Stromal cell of bone marrow (primary cell): ENCODE results near the gene TSPAN2.

Experiments
- DNase-seq: peaks from one replicate; pipeline ENCODE4 v3.0.0-alpha.2; 2012; ENCODE audit warnings: low read depth

TSPAN2 gene

GRCh38 chr1:115089420-115090185, at the start of gene TSPAN2:
Gene TSPAN2, minus strand, starts transcription at chr1:115089503. Its CDS starts 71 bp downstream, at chr1:115089432.
- peak; percentile 25 for DNase-seq

DNA sequence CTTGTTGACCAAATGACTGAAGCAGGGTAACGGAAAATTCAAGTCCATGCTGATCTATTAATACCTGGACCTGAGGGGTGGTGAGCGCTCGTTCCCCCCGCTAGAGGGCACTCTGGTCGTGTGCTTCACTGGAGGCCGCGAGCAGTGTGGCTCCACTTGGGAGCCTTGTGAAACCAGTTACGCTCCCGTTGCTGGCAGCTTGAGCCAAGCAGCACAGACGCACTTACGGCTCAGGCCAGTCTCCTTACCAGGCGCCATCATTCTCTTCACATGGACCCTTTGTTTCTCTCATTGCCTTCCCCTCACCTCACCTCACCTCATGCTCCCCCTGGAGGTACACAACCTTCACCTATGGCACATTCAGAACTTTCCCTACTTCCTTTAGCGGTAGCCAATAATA, 49.7 kb upstream of the TSPAN2 start:
- DNase-seq = peak; percentile 86

DNA sequence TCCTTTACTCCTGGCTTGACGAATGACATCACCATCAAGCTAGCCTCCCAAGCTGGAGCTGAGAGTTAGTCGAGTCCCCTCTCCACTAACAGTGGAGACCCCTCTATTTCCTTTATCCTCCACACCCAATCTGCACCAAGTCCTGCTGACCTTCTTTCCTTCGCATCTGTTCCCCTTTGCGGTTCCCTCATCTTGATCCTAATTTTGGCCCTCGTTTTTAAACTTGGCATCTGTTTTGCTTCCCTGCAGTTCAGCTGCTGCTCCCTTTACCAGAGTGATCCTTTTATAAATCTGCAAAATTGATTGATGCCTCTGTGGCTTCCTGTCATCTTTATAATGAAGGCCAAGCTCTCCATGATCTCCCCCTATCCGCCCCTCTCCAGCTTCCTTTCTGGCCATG, 49.0 kb upstream of the TSPAN2 start:
- DNase-seq = no peak

DNA sequence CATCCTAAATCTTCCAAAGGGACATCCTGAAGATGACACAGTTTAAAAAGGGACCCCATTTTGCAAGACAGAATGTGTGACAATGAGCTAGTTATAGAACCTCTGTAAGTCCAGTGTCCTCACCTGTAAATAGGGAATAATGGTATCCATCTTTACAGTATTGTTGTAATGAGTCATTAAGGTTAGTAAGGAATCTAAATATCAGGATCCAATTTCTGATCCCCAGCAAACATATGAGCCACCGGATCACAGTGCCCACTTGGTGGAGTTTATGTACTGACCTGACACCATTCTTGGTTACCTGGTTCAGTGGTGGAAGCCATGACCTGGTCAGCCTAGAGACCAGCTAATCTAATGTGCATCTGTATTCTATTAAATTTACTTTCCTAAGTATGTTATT, 47.9 kb upstream of the TSPAN2 start:
- DNase-seq = no peak

DNA sequence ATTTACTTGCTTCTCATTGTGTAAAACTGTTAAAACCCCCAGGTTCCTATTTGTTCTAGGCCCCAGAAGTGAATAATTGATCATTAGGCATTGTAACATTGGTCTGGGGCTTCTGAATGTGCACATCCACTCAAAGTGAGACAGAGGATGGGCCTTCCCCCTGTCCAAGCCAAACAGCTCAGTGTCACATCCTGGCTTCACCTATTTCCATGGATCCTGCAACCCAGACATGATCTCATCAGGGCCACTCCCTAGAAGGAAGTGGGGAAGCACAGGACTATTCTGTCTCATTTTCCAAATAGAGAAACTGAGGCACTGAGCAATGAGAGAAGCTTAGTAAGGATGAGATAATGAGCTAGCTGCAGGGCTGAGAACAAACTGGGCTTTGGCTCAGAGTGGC, 47.4 kb upstream of the TSPAN2 start:
- DNase-seq = no peak

DNA sequence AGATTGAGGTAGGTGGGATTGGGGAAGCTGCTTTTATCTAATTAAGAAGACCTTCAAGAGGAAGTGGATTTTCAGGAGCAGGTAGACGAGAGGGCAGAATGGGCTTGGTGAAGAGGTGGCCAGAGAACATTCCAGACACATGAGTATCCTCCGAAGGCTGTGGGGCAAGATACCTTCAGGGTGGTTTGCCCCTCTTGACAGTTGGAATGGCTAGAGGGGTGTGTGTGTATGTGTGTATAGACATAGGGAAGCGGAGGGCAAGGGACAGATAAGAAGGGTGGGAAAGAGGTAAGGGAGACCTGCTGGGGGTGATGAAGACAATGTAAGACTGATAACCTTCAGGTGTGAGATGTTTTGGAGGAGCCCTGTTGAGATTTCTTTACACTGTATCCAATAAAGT, 46.8 kb upstream of the TSPAN2 start:
- no peak for DNase-seq

GRCh38 chr1:115135681-115136080, 46.4 kb upstream of the TSPAN2 start:
- DNase-seq = no peak

DNA sequence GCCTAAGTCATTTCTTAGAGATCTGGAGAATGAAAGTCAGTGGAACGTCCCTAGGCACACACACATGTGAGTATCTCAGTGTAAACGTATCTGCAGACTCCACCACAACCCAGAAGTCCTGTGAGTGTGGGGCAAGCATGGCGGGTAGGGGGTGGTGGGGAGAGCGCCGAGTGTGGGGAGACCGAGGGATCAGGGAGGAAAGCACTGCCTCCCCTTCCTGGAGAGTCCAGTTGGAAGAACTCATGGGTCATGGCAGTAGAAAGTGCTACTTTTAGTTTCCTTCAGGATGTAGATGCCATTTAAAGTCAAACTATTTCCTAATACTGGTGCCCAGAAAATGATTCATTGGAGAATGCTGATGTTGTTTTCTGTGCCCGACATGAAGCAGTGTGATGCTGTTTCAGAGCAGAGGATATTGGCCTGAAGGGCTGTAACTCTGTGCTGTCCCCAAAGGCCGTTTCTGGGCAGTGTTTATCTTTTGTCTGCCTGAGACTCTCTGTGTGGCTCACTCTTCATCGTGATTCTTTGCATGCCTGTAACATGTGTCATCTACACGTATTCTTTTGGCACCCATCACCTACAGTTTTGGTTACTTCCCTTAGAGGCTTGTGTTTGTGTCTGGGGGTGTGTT, 45.7 kb upstream of the TSPAN2 start:
- DNase-seq = peak; percentile 61

DNA sequence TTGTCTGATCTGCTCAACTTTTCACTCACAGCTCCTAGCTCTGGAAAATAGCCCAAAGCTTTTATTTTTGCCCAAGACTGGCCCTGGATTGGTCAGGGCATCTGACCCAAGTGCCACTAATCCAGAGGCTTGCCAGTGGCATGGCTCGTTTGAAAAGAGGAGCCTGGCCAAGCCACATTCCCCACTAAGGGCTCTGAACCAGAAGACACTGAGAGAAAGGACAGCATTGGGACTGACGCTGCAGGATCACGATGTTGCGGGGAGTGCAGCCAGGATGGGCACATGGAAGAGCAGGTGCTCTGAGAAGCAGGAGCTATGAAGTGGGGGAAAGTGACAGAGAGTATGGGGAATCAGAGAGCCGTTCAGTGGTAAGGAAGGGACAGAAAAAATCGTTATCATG, 44.9 kb upstream of the TSPAN2 start:
- no peak for DNase-seq

- no peak for DNase-seq
Measured at GRCh38 chr1:115133440-115133839, 44.1 kb upstream of the TSPAN2 start.

DNA sequence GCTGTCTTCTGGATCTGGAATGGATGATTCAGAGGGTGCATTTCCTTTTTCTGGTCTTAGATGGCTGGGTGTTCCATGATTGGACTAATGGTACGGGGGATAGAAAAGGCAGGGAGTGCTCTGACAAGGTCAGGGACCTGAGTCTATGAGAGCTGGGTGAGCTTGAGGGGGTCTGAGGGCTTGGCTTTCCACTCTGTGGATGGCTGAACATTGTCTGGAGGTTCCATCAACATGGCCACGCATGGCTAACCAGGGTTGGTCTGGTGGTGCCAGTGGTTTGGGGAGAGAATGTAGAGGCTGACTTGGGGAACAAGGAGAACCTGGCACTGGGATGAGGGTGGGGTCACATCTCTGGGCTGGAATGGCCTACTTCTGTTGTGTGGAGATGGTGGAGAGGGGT, 41.5 kb upstream of the TSPAN2 start:
- DNase-seq = no peak

DNA sequence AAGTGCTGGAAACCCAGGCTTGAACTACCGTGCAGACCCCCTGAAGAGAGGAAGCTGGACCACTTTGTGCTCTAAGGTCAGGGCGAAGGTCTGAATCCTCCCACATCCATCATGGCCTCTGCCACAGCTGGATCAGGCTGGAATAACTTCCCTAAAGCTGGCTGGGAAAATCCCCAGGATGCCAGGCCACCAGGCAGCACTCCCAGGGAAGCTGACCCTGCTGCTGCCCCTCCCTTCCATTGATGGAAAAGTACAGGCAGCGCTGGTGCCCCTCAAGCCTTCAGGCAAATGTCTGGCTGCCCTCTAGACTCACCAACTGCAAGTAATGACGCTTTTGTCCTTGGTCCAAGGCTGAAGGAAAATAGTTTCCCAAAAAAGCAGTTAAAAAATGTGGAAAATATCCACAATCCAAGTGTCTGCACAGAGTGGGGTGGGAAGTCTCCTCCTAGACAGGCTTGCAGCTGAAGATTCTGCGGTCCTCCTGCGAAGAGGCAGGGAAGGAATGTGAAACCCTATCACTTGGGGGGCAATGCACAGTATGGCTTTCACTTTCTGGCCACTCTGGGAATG, 39.9 kb upstream of the TSPAN2 start:
- no peak for DNase-seq

DNA sequence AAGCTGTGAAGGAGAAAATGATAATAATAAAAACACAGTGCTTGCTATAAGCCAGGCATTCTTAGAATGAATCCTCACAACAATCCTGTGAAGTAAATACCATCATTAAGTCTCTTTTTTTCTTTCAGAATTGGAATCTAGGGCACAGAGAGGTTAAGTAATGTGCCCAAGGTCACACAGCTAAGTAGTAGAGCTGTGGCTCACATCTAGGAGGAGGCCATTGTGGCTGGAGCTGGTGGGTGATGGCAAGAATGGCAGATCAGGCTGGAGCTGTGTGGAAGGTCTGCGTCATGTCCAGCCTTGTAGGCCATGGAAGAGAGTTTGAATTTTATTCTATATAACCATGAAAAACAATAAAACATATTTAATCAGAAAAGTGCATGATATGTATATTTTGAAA, 38.2 kb upstream of the TSPAN2 start:
- no peak for DNase-seq

- no peak for DNase-seq
Measured at GRCh38 chr1:115126516-115126915, 37.2 kb upstream of the TSPAN2 start.

- no peak for DNase-seq
Measured at GRCh38 chr1:115123116-115123515, 33.8 kb upstream of the TSPAN2 start.

DNA sequence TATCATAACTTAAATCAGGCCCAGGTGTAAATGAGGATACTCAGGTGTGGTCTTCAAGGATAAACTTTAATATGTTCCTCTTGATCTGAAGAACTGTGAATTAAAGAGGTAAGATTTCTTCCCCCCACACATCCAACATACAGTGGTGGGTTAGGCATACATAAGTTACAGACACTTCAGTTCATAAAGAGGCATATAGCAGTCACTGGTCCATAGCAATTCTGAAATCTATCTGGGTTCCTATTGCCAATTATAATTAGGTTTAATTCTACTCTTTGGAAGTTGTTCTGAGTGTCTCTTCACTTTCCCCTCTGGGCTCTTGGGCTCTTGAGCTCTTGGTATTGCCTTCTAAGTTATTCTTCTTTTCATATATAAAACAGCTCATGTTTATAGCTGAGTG, 32.5 kb upstream of the TSPAN2 start:
- no peak for DNase-seq

- DNase-seq = no peak
Measured at GRCh38 chr1:115120296-115120695, 31.0 kb upstream of the TSPAN2 start.

DNA sequence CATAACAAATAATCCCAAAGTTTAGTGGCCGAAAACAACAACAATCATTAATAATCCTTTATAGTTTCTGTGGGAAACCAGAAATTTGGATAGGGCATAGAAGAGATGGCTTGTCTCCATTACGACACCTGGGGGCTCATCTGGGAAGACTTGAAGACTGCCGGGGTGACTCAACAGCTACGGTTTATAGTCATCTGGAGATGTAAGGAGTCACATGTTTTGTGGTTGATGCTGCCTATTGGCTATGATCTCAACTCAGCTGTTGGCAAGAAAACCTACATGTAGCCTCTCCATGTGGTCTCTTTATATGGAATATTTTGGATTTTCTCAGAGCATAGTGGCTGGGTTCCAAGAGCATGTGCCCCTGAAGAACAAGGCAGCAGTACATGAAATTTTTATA, 29.3 kb upstream of the TSPAN2 start:
- no peak for DNase-seq

- DNase-seq = no peak
Measured at GRCh38 chr1:115118086-115118485, 28.8 kb upstream of the TSPAN2 start.

DNA sequence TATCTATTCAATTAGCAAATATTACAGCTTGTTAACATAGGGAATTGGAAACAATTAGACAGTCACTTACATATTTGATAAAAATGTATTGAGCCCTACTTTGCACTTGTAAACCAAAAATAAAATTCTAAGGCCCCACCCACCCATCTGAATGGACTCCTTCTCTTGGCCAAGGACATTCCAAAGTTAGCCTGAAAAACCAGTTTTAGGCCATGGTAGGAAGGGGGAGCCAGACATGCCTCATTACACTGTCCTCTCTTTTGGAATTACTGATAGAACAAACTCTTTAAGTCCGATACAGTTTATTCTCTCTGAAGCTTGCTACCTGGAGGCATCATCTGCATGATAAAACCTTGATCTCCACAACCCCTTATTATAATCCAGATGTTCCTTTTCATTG, 28.0 kb upstream of the TSPAN2 start:
- DNase-seq = no peak

- no peak for DNase-seq
Measured at GRCh38 chr1:115116512-115116911, 27.2 kb upstream of the TSPAN2 start.

DNA sequence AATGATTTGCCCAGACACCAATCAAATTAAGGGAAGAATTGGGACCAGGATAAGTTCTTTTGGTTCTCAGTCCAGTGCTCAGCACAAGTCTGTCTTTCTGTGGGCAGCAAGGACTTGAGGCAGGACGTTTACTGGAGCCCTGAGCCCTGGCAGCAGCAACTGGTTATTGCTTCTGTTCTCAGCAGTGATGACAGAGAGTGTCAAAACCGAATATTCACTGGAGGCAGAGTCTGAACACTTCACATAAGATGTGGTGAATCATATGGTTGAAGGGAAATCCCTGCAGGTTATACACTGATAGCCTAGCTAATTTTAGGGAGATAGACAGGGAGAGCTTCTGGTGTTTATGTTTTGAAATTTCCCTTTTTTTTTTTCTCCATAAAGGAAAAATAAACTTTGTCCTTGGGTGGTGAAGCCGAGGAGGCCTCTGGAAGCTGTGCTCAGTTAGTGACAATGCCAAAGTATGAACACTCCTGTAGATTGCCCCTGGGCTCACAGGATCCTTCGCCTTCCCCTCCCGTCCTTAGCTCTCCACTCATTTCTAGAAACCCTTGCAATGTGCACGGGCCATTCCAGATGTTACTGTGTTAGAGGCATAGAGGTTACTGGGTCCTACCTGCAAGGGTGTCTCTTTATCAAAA, 26.3 kb upstream of the TSPAN2 start:
- no peak for DNase-seq

DNA sequence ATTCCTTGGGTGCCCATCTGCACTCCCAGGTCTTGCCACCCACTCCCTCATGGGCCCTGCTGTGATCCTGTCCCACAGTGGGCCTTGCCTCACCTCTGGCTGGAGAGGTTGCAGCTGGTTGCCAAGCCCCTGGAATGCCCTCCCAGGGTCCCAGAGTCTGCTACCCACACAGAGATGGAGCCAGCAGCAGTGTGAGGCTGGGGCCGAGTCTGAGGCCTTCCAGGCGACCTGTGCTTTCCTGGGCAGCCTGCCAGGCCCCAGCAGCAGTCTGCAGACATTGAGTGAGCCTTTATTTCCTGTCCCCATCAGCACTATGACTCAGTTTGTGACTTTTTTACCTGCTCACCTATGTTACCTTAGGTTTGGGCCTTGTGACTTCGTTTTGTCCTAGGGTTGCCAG, 25.0 kb upstream of the TSPAN2 start:
- no peak for DNase-seq
